ENCODE data around the gene ZNF785. TPM values are rescaled to one million over a fixed set of nuclear protein-coding genes. Genes with fewer than 3 reads are reported as not detected.
A peak's percentile ranks its signal among the peaks of the same experiment; 100 is the strongest.
"Not testable (repeated sequence)": the region's sequence is repeated elsewhere in the genome, so short reads cannot be mapped to it uniquely, and the experiment has no call there.

Gene ZNF785
- polyA plus RNA-seq, 3 donors: 0.67 to 9.0 (median 1.1) TPM

DNA sequence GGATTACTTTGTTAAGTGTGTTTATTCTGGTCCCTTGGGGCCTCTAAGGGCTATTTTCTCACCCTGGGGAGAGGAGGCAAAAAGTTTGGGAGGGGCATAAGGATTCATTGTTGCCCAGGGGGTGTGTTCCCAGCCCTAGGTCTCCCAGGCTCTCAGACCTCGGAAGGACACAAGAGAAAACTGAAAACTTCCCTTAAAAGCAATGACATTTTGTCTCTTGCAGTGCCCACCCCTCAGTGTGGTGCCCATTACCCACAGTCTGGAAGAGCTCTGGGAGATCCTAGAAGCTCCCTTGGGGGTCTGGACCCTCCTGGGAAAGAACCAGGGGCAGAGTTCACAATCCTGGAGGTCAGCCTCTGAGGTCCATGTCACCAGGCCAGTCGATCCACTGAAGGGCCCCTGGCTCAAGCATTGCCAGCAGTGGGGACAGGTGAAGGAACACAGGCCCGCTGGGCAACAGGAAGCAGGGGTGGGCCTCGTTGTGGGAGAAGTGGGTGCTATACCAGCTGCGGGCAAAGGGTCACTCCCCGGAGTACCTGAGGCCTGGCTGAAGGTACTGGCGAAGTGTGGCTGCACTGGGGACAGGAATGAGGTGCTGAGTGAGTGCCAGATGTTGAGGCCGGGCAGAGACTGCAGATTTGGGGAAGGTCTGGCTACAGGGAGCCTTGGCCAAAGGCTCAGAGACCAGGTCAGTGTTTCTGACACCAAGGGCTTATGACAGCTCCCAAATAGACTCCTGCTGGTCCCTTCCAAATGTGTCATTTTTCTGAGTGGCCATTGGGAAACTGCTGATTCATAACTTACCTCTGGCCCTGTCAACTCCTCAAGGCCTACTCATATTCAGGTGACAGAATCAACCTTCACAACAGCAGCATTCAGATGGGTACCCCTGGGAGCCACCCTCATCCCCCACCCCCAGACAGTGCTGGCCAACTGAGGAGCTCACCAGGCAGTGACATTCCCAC is 46.2 kb downstream of the ZNF785 start:
- DNase-seq: no peak
- H3K36me3 Mint-ChIP-seq: peaks cover 2 to 4% of the 10 kb centered on the region in 2 donors
- no peaks in the 10 kb centered on the region for H3K9me3 Mint-ChIP-seq
- H4K20me1 ChIP-seq (ENCODE audit: insufficient read depth, low read length): no peaks in the 10 kb centered on the region
- H3K9me3 ChIP-seq (replicated peaks in 1 of 2; ENCODE audit: control insufficient read depth in 1 of 2, insufficient read depth in 1 of 2, low read length in 2 of 2): no peaks in the 10 kb centered on the region
- H3K4me1 Mint-ChIP-seq: peaks cover 25% of the 10 kb centered on the region
- H3K4me1 ChIP-seq (ENCODE audit: control insufficient read depth in 1 of 2, insufficient read depth in 2 of 2, low read length in 2 of 2): peaks cover 16 to 21% of the 10 kb centered on the region in 2 donors
- H3K27me3 ChIP-seq (ENCODE audit: control insufficient read depth in 2 of 2, insufficient read depth in 2 of 2, low read length in 2 of 2): no peaks in the 10 kb centered on the region
- intact Hi-C loops (cut with micrococcal nuclease): loop anchor here in 1 of 2 donors (5.0 kb wide), 1 partner anchor 33 kb away; the partner anchor contains the start of gene ZNF688
- 89% methylated on average over 7 of the region's 8 CpGs for WGBS (ENCODE audit: insufficient coverage)
- no peak overlapping the region for H3K27ac ChIP-seq (ENCODE audit: low read depth in 1 of 2, low read length in 2 of 2)
- H3K4me2 ChIP-seq (replicated peaks; ENCODE audit: extremely low read depth, low read length, poor library complexity, severe bottlenecking): no peak overlapping the region
- no peaks in the 10 kb centered on the region for H3K36me3 ChIP-seq (replicated peaks in 1 of 2; ENCODE audit: control insufficient read depth in 1 of 2, insufficient read depth in 2 of 2, low read length in 2 of 2)
- H3K27me3 Mint-ChIP-seq (ENCODE audit: low read depth in 3 of 3): peaks cover 0 to 3% (median 2%) of the 10 kb centered on the region in 3 donors
- no peak overlapping the region for H3K9ac ChIP-seq (ENCODE audit: insufficient read depth, low read length, poor library complexity, severe bottlenecking)
- H2AFZ ChIP-seq (ENCODE audit: insufficient read depth, low read depth, low read length, poor library complexity, severe bottlenecking): no peak overlapping the region
- H3K79me2 ChIP-seq (ENCODE audit: insufficient read depth, low read length): peaks cover 18% of the 10 kb centered on the region
- H3K27ac Mint-ChIP-seq: peak overlapping the region in 1 of 7 donors; percentile 11
- TF ChIP-seq, protein P1, sequence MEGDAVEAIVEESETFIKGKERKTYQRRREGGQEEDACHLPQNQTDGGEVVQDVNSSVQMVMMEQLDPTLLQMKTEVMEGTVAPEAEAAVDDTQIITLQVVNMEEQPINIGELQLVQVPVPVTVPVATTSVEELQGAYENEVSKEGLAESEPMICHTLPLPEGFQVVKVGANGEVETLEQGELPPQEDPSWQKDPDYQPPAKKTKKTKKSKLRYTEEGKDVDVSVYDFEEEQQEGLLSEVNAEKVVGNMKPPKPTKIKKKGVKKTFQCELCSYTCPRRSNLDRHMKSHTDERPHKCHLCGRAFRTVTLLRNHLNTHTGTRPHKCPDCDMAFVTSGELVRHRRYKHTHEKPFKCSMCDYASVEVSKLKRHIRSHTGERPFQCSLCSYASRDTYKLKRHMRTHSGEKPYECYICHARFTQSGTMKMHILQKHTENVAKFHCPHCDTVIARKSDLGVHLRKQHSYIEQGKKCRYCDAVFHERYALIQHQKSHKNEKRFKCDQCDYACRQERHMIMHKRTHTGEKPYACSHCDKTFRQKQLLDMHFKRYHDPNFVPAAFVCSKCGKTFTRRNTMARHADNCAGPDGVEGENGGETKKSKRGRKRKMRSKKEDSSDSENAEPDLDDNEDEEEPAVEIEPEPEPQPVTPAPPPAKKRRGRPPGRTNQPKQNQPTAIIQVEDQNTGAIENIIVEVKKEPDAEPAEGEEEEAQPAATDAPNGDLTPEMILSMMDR (IDR thresholded peaks at IDR 0.05): no peak
- H3K4me3 ChIP-seq (replicated peaks in 1 of 3; ENCODE audit: low read depth in 2 of 3, low read length in 3 of 3): no peak overlapping the region
- H3K4me3 Mint-ChIP-seq: no peak overlapping the region

DNA sequence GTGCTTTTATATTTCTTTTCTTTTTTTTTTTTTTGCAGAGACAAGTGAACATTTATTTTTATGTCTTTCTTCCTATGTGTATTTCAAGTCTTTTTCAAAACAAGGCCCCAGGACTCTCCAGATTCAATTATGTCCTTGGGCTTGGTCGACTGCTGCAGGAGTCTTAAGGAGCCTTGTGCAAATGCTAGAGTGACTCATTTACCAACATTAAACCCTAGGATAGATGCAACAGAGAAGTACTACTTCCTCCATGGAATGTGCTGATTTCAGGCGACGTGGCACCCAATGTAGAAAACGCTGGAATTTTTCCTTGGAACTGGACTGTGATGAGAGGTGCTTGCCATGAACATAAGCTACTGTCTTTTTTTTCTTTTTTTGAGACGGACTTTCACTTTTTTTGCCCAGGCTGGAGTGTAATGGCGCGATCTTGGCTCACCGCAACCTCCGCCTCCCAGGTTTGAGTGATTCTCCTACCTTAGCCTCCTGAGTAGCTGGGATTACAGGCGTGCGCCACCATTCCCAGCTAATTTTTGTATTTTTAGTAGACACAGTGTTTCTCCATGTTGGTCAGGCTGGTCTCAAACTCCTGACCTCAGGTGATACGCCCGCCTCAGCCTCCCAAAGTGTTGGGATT is 49.0 kb downstream of the ZNF785 start:
- Mint-ChIP-seq H3K4me1 (peaks cover 34% of the 10 kb centered on the region), H3K27ac (peak overlapping the region in 5 of 7 donors; percentile 6 to 92 (median 71)), H3K36me3 (peaks cover 8 to 20% of the 10 kb centered on the region in 2 donors)
- H3K9me3 Mint-ChIP-seq; H3K27me3 Mint-ChIP-seq (ENCODE audit: low read depth in 3 of 3); H3K9ac ChIP-seq (ENCODE audit: insufficient read depth, low read length, poor library complexity, severe bottlenecking); H3K27ac ChIP-seq (ENCODE audit: low read depth in 1 of 2, low read length in 2 of 2); H3K27me3 ChIP-seq (ENCODE audit: control insufficient read depth in 2 of 2, insufficient read depth in 2 of 2, low read length in 2 of 2); H3K9me3 ChIP-seq (replicated peaks in 1 of 2; ENCODE audit: control insufficient read depth in 1 of 2, insufficient read depth in 1 of 2, low read length in 2 of 2); H4K20me1 ChIP-seq (ENCODE audit: insufficient read depth, low read length); H2AFZ ChIP-seq (ENCODE audit: insufficient read depth, low read depth, low read length, poor library complexity, severe bottlenecking); H3K4me3 Mint-ChIP-seq: not testable (repeated sequence)
- Histone ChIP-seq H3K36me3 (replicated peaks in 1 of 2; ENCODE audit: control insufficient read depth in 1 of 2, insufficient read depth in 2 of 2, low read length in 2 of 2) (peaks cover 11 to 16% of the 10 kb centered on the region in 2 donors), H3K4me1 (ENCODE audit: control insufficient read depth in 1 of 2, insufficient read depth in 2 of 2, low read length in 2 of 2) (peaks cover 28 to 35% of the 10 kb centered on the region in 2 donors), H3K4me3 (replicated peaks in 1 of 3; ENCODE audit: low read depth in 2 of 3, low read length in 3 of 3) (peak overlapping the region in 1 of 3 experiments; percentile 87), H3K4me2 (replicated peaks; ENCODE audit: extremely low read depth, low read length, poor library complexity, severe bottlenecking) (peak overlapping the region; percentile 88), H3K79me2 (ENCODE audit: insufficient read depth, low read length) (peaks cover 37% of the 10 kb centered on the region)
- intact Hi-C loops (cut with micrococcal nuclease): loop anchor here in 1 of 2 donors (5.0 kb wide), 1 partner anchor 36 kb away; the partner anchor contains the start of gene ZNF688
- peak in 2 of 3 donors; percentile 31 to 56 for DNase-seq
- WGBS (ENCODE audit: insufficient coverage): 66% methylated on average over 7 of the region's 13 CpGs

All from CD14-positive monocyte (primary cell).